ENCODE results near the gene CYP3A5. TPM values are rescaled to one million over a fixed set of nuclear protein-coding genes. Genes with fewer than 3 reads are reported as not detected.
A peak's percentile ranks its signal among the peaks of the same experiment; 100 is the strongest.

The CYP3A5 gene
- total and polyA plus RNA-seq, 2 of the 13 experiments (the other 11 are each of a cell fraction or from before 2014, with no cell fraction given), result 5.7 to 9.3 TPM

DNA sequence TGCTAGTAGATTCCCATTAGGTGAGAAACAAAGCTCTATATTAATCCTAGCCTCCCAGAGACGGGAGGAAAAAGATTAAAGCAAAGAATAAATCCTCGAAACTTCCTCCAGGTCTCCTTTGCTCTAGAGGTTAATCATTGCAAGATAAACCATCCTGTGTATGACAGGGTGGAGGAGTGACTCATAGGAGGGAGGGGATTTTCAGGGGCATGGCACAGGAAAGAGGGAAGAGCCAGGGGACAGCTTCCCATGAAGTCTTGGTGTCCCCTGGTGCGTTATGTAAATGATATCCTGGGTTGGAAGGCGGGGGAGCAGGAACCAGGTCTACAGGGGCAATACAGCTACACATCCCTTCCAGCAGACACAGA is 780 bp downstream of the CYP3A5 start (continued):
- no peak for TF ChIP-seq PRDM4 (CRISPR knock-in tag; IDR thresholded peaks at IDR 0.05; ENCODE audit: borderline replicate concordance)
- TF ChIP-seq MAFG (CRISPR knock-in tag; IDR thresholded peaks at IDR 0.05), result no peak
- TF ChIP-seq IKZF4 (CRISPR knock-in tag; IDR thresholded peaks at IDR 0.05; ENCODE audit: borderline replicate concordance, low read depth, not compliant biosample characterization), result no peak
- TF ChIP-seq HOXA9 (CRISPR knock-in tag; IDR thresholded peaks at IDR 0.05; ENCODE audit: borderline replicate concordance), result no peak
- TF ChIP-seq, protein P1, sequence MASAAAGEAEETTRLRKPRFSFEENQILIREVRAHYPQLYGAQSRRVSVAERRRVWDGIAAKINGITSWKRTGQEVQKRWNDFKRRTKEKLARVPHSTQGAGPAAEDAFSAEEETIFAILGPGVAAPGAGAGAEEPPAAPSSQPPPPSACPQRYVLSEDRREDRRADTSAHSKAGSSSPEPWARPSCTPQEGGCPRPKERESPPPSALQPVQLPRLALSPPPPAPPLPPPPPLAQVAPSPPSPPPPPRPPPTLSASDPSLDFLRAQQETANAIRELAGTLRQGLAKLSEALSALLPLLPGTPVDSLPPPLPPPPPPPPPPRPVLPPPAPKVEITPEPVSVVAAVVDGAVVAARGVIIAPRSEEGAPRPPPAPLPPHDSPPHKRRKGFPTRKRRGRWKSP (CRISPR knock-in tag; IDR thresholded peaks at IDR 0.05), result no peak
- TF ChIP-seq ZKSCAN5 (CRISPR knock-in tag; IDR thresholded peaks at IDR 0.05), result no peak
- TF ChIP-seq SATB2 (CRISPR knock-in tag; IDR thresholded peaks at IDR 0.05), result no peak
- peak; percentile 51; the same call in 1 of the 2 replicates for TF ChIP-seq KLF6 (CRISPR knock-in tag; IDR thresholded peaks at IDR 0.05)
- TF ChIP-seq, protein P2, sequence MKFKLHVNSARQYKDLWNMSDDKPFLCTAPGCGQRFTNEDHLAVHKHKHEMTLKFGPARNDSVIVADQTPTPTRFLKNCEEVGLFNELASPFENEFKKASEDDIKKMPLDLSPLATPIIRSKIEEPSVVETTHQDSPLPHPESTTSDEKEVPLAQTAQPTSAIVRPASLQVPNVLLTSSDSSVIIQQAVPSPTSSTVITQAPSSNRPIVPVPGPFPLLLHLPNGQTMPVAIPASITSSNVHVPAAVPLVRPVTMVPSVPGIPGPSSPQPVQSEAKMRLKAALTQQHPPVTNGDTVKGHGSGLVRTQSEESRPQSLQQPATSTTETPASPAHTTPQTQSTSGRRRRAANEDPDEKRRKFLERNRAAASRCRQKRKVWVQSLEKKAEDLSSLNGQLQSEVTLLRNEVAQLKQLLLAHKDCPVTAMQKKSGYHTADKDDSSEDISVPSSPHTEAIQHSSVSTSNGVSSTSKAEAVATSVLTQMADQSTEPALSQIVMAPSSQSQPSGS (CRISPR knock-in tag; IDR thresholded peaks at IDR 0.05), result no peak
- TF ChIP-seq ZSCAN29 (CRISPR knock-in tag; conservative IDR thresholded peaks at IDR 0.05), result peak; percentile 72; the same call in 1 of the 2 replicates
- no peak for TF ChIP-seq ZFP62 (CRISPR knock-in tag; IDR thresholded peaks at IDR 0.05)
- TF ChIP-seq ZIK1 (CRISPR knock-in tag; IDR thresholded peaks at IDR 0.05; ENCODE audit: borderline replicate concordance, low read depth), result no peak
- peak; percentile 58; the same call in 1 of the 2 replicates for TF ChIP-seq JUNB (CRISPR knock-in tag; IDR thresholded peaks at IDR 0.05; ENCODE audit: borderline replicate concordance)
- TF ChIP-seq, protein P3, sequence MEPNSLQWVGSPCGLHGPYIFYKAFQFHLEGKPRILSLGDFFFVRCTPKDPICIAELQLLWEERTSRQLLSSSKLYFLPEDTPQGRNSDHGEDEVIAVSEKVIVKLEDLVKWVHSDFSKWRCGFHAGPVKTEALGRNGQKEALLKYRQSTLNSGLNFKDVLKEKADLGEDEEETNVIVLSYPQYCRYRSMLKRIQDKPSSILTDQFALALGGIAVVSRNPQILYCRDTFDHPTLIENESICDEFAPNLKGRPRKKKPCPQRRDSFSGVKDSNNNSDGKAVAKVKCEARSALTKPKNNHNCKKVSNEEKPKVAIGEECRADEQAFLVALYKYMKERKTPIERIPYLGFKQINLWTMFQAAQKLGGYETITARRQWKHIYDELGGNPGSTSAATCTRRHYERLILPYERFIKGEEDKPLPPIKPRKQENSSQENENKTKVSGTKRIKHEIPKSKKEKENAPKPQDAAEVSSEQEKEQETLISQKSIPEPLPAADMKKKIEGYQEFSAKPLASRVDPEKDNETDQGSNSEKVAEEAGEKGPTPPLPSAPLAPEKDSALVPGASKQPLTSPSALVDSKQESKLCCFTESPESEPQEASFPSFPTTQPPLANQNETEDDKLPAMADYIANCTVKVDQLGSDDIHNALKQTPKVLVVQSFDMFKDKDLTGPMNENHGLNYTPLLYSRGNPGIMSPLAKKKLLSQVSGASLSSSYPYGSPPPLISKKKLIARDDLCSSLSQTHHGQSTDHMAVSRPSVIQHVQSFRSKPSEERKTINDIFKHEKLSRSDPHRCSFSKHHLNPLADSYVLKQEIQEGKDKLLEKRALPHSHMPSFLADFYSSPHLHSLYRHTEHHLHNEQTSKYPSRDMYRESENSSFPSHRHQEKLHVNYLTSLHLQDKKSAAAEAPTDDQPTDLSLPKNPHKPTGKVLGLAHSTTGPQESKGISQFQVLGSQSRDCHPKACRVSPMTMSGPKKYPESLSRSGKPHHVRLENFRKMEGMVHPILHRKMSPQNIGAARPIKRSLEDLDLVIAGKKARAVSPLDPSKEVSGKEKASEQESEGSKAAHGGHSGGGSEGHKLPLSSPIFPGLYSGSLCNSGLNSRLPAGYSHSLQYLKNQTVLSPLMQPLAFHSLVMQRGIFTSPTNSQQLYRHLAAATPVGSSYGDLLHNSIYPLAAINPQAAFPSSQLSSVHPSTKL (CRISPR knock-in tag; IDR thresholded peaks at IDR 0.05), result peak; percentile 83
- no peak for TF ChIP-seq ZNF784 (CRISPR knock-in tag; IDR thresholded peaks at IDR 0.05; ENCODE audit: borderline replicate concordance)
- peak; percentile 78; the same call in 1 of the 2 replicates for TF ChIP-seq RXRB (CRISPR knock-in tag; IDR thresholded peaks at IDR 0.05; ENCODE audit: borderline replicate concordance)
- TF ChIP-seq ZNF460 (CRISPR knock-in tag; IDR thresholded peaks at IDR 0.05; ENCODE audit: borderline replicate concordance), result no peak
- peak; percentile 71 for TF ChIP-seq SAP130 (CRISPR knock-in tag; IDR thresholded peaks at IDR 0.05; ENCODE audit: low read depth)
- TF ChIP-seq SRF (IDR thresholded peaks at IDR 0.05; ENCODE audit: low read depth, low read length), result no peak

All from HepG2 (cell line).